Effector memory CD8-positive, alpha-beta T cell (primary cell): ENCODE results near the gene FLNB.

ENCODE experiments used
- ATAC-seq: fragments of 150-1000 bp; cut with Tn5 transposase; replicated peaks from 2 replicates; pipeline ENCODE4 v1.10.0; 2021; ENCODE audit warnings: mild to moderate bottlenecking, moderate library complexity
- DNase-seq, 3 experiments: peaks; one replicate each; pipeline ENCODE4 v3.0.0; 2021
- H3K27ac Mint-ChIP-seq, 2 donors: one replicate each; pipeline ENCODE4 v1.8.0; 2022; ENCODE audit warnings: mild to moderate bottlenecking in 2 of 2, mixed read lengths in 2 of 2, moderate library complexity in 2 of 2
- H3K27me3 Mint-ChIP-seq, 2 donors: one replicate each; pipeline ENCODE4 v1.8.0; 2022; ENCODE audit warnings: mixed read lengths in 2 of 2
- H3K36me3 Mint-ChIP-seq: one replicate; pipeline ENCODE4 v1.8.0; 2022; ENCODE audit warnings: mild to moderate bottlenecking, moderate library complexity, mixed read lengths; ENCODE audit not compliant: insufficient read depth
- H3K4me1 Mint-ChIP-seq, 2 donors: one replicate each; pipeline ENCODE4 v1.8.0; 2022; ENCODE audit warnings: low read depth in 2 of 2, mixed read lengths in 2 of 2
- H3K4me3 Mint-ChIP-seq, 2 donors: one replicate each; pipeline ENCODE4 v1.8.0; 2022; ENCODE audit warnings: mild to moderate bottlenecking in 2 of 2, mixed read lengths in 2 of 2, moderate library complexity in 2 of 2
- H3K9me3 Mint-ChIP-seq, 2 donors: one replicate each; pipeline ENCODE4 v1.8.0; 2022; ENCODE audit warnings: mixed read lengths in 2 of 2
- total RNA-seq, 9 experiments: gene quantifications; one replicate each; lab custom pipeline; 2026; lab: John Stamatoyannopoulos, UW

Gene FLNB
- 50.5 to 121 (median 70.0) reads per million in 9 experiments for total RNA-seq

- H3K36me3 Mint-ChIP-seq = peaks cover 10% of the 10 kb centered on the region
- ATAC-seq = peak; percentile 84
- H3K4me3 Mint-ChIP-seq = peak within 1 kb of the TSS; percentile 83 to 87
- DNase-seq = peak; percentile 58 to 68 (median 68)
- H3K27me3 Mint-ChIP-seq = no peaks in the 10 kb centered on the region
- H3K4me1 Mint-ChIP-seq = peaks cover 25 to 32% of the 10 kb centered on the region in 2 donors
- H3K9me3 Mint-ChIP-seq = no peaks in the 10 kb centered on the region
- peak within 1 kb of the TSS; percentile 55 to 58 for H3K27ac Mint-ChIP-seq
Observed at GRCh38 chr3:58008141-58009025, at the start of gene FLNB. TSS of gene FLNB (plus strand) at chr3:58008422. CDS start at chr3:58008565, 143 bp downstream.

GRCh38 chr3:57958642-57959422, 49.4 kb upstream of the FLNB start:
- Mint-ChIP-seq H3K27me3 (peaks cover 5 to 14% of the 10 kb centered on the region in 2 donors), H3K4me3 (no peak overlapping the region), H3K4me1 (peaks cover 0 to 6% of the 10 kb centered on the region in 2 donors), H3K36me3 (no peaks in the 10 kb centered on the region), H3K9me3 (no peaks in the 10 kb centered on the region), H3K27ac (peak overlapping the region; percentile 35 to 82)
- DNase-seq (no peak), ATAC-seq (no peak)

GRCh38 chr3:57959423-57960173, 48.6 kb upstream of the FLNB start:
- Mint-ChIP-seq H3K27ac (peak overlapping the region in 1 of 2 donors; percentile 82), H3K4me1 (peaks cover 0 to 6% of the 10 kb centered on the region in 2 donors), H3K27me3 (peaks cover 5 to 14% of the 10 kb centered on the region in 2 donors), H3K9me3 (no peaks in the 10 kb centered on the region), H3K4me3 (no peak overlapping the region), H3K36me3 (no peaks in the 10 kb centered on the region)
- no peak for ATAC-seq
- DNase-seq = no peak

- Mint-ChIP-seq H3K27me3 (peaks cover 5 to 18% of the 10 kb centered on the region in 2 donors), H3K4me1 (peaks cover 0 to 6% of the 10 kb centered on the region in 2 donors), H3K4me3 (no peak overlapping the region), H3K36me3 (no peaks in the 10 kb centered on the region), H3K9me3 (no peaks in the 10 kb centered on the region), H3K27ac (no peak overlapping the region)
- no peak for DNase-seq
- no peak for ATAC-seq
Observed at GRCh38 chr3:57960174-57960505, 48.1 kb upstream of the FLNB start.

GRCh38 chr3:57961177-57961827, 46.9 kb upstream of the FLNB start:
- Mint-ChIP-seq H3K36me3 (no peaks in the 10 kb centered on the region), H3K9me3 (no peaks in the 10 kb centered on the region), H3K4me3 (no peak overlapping the region), H3K4me1 (peaks cover 0 to 6% of the 10 kb centered on the region in 2 donors), H3K27ac (no peak overlapping the region), H3K27me3 (peaks cover 5 to 22% of the 10 kb centered on the region in 2 donors)
- DNase-seq = no peak
- ATAC-seq = no peak

- H3K27me3 Mint-ChIP-seq = peaks cover 5 to 22% of the 10 kb centered on the region in 2 donors
- DNase-seq (no peak), ATAC-seq (no peak)
- no peak overlapping the region for H3K4me3 Mint-ChIP-seq
- peaks cover 0 to 6% of the 10 kb centered on the region in 2 donors for H3K4me1 Mint-ChIP-seq
- H3K9me3 Mint-ChIP-seq = no peaks in the 10 kb centered on the region
- no peaks in the 10 kb centered on the region for H3K36me3 Mint-ChIP-seq
- no peak overlapping the region for H3K27ac Mint-ChIP-seq
Observed at GRCh38 chr3:57961828-57962447, 46.3 kb upstream of the FLNB start.

GRCh38 chr3:57962448-57962834, 45.8 kb upstream of the FLNB start:
- peaks cover 5 to 22% of the 10 kb centered on the region in 2 donors for H3K27me3 Mint-ChIP-seq
- ATAC-seq (no peak), DNase-seq (no peak)
- H3K9me3 Mint-ChIP-seq = no peaks in the 10 kb centered on the region
- H3K27ac Mint-ChIP-seq = no peak overlapping the region
- peaks cover 0 to 9% of the 10 kb centered on the region in 2 donors for H3K4me1 Mint-ChIP-seq
- no peaks in the 10 kb centered on the region for H3K36me3 Mint-ChIP-seq
- H3K4me3 Mint-ChIP-seq = no peak overlapping the region

GRCh38 chr3:57963811-57964346, 44.3 kb upstream of the FLNB start:
- Mint-ChIP-seq H3K27ac (no peak overlapping the region), H3K4me3 (no peak overlapping the region), H3K9me3 (no peaks in the 10 kb centered on the region), H3K4me1 (peaks cover 0 to 6% of the 10 kb centered on the region in 2 donors), H3K36me3 (no peaks in the 10 kb centered on the region), H3K27me3 (peaks cover 0 to 13% of the 10 kb centered on the region in 2 donors)
- DNase-seq = no peak
- no peak for ATAC-seq

GRCh38 chr3:57966829-57967228, 41.4 kb upstream of the FLNB start:
- H3K27me3 Mint-ChIP-seq = peaks cover 0 to 8% of the 10 kb centered on the region in 2 donors
- H3K27ac Mint-ChIP-seq = no peak overlapping the region
- DNase-seq = no peak
- no peak overlapping the region for H3K4me3 Mint-ChIP-seq
- H3K4me1 Mint-ChIP-seq = peaks cover 2 to 7% of the 10 kb centered on the region in 2 donors
- no peak for ATAC-seq
- H3K9me3 Mint-ChIP-seq = no peaks in the 10 kb centered on the region
- H3K36me3 Mint-ChIP-seq = no peaks in the 10 kb centered on the region

GRCh38 chr3:57967590-57967989, 40.6 kb upstream of the FLNB start:
- ATAC-seq (no peak), DNase-seq (no peak)
- Mint-ChIP-seq H3K36me3 (no peaks in the 10 kb centered on the region), H3K4me3 (no peak overlapping the region), H3K9me3 (no peaks in the 10 kb centered on the region), H3K4me1 (peaks cover 3 to 10% of the 10 kb centered on the region in 2 donors), H3K27ac (no peak overlapping the region), H3K27me3 (peaks cover 0 to 8% of the 10 kb centered on the region in 2 donors)

GRCh38 chr3:57968501-57968900, 39.7 kb upstream of the FLNB start:
- Mint-ChIP-seq H3K36me3 (no peaks in the 10 kb centered on the region), H3K27me3 (peaks cover 0 to 8% of the 10 kb centered on the region in 2 donors), H3K27ac (no peak overlapping the region), H3K9me3 (no peaks in the 10 kb centered on the region), H3K4me3 (no peak overlapping the region), H3K4me1 (peaks cover 3 to 10% of the 10 kb centered on the region in 2 donors)
- ATAC-seq = no peak
- no peak for DNase-seq

GRCh38 chr3:57971975-57972374, 36.2 kb upstream of the FLNB start:
- Mint-ChIP-seq H3K27me3 (no peaks in the 10 kb centered on the region), H3K36me3 (no peaks in the 10 kb centered on the region), H3K4me1 (peaks cover 3 to 10% of the 10 kb centered on the region in 2 donors), H3K27ac (no peak overlapping the region), H3K4me3 (no peak overlapping the region), H3K9me3 (no peaks in the 10 kb centered on the region)
- DNase-seq (no peak), ATAC-seq (no peak)
